WERI-Rb-1 (cell line): Measurements from ENCODE around the gene TMEM107.

Source experiments
- DNase-seq: peaks from one replicate; pipeline ENCODE4 v3.0.0-alpha.2; 2020
- H3K27ac ChIP-seq: fragments of 250-450 bp; sonication (Bioruptor Pico); 2 replicates; pipeline ENCODE4 v1.5.1; 2020; ENCODE audit warnings: mild to moderate bottlenecking, moderate library complexity
- H3K27me3 ChIP-seq: fragments of 250-450 bp; sonication (Bioruptor Pico); 2 replicates; pipeline ENCODE4 v1.5.1; 2021; ENCODE audit warnings: mild to moderate bottlenecking, low read depth, moderate library complexity; ENCODE audit not compliant: insufficient read depth, severe bottlenecking
- H3K36me3 ChIP-seq: fragments of 250-450 bp; sonication (Bioruptor Pico); 2 replicates; pipeline ENCODE4 v1.5.1; 2020; ENCODE audit warnings: mild to moderate bottlenecking, moderate library complexity
- H3K4me3 ChIP-seq: 2 replicates; pipeline ENCODE4 v1.5.1; 2011; ENCODE audit warnings: low read depth, mild to moderate bottlenecking, control low read depth, low read length
- H3K9me3 ChIP-seq: fragments of 250-450 bp; sonication (Bioruptor Pico); 2 replicates; pipeline ENCODE4 v1.5.1; 2021; ENCODE audit warnings: mild to moderate bottlenecking, moderate library complexity; ENCODE audit not compliant: severe bottlenecking
- TF ChIP-seq, protein P1 (sequence below): IDR thresholded peaks from 2 replicates; pipeline ENCODE4 v1.5.1; 2011; ENCODE audit warnings: low read depth, mild to moderate bottlenecking, control low read depth, inconsistent platforms, low read length

TMEM107 gene

DNA sequence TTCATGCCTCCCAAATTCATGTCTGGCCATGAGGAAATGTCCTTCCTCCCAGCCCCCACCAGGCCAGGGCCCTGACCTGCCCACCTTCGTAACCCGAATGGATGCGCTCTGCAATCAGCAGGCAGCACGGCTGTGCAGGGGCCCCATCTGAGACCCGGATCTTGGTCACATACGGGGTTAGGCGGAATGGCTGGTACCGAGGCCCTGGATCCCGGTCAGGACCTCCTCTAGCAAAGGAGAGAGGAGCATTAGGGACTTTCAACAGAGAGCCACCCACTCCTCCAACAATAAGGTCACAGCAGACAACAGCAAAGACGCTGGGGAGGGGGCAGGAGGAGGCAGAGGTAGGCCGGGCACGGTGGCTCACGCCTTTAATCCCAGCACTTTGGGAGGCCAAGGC, 27.6 kb downstream of the TMEM107 start:
- Histone ChIP-seq H3K4me3 (no peak overlapping the region), H3K36me3 (peaks cover 54% of the 10 kb centered on the region), H3K27ac (no peak overlapping the region), H3K9me3 (no peaks in the 10 kb centered on the region), H3K27me3 (no peaks in the 10 kb centered on the region)
- TF ChIP-seq, protein P1, sequence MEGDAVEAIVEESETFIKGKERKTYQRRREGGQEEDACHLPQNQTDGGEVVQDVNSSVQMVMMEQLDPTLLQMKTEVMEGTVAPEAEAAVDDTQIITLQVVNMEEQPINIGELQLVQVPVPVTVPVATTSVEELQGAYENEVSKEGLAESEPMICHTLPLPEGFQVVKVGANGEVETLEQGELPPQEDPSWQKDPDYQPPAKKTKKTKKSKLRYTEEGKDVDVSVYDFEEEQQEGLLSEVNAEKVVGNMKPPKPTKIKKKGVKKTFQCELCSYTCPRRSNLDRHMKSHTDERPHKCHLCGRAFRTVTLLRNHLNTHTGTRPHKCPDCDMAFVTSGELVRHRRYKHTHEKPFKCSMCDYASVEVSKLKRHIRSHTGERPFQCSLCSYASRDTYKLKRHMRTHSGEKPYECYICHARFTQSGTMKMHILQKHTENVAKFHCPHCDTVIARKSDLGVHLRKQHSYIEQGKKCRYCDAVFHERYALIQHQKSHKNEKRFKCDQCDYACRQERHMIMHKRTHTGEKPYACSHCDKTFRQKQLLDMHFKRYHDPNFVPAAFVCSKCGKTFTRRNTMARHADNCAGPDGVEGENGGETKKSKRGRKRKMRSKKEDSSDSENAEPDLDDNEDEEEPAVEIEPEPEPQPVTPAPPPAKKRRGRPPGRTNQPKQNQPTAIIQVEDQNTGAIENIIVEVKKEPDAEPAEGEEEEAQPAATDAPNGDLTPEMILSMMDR, result no peak
- DNase-seq, result no peak

GRCh38 chr17:8147805-8148404, 28.3 kb downstream of the TMEM107 start:
- TF ChIP-seq, protein P1, result no peak
- no peak overlapping the region for H3K4me3 ChIP-seq
- no peaks in the 10 kb centered on the region for H3K9me3 ChIP-seq
- peaks cover 54% of the 10 kb centered on the region for H3K36me3 ChIP-seq
- DNase-seq, result no peak
- no peak overlapping the region for H3K27ac ChIP-seq
- H3K27me3 ChIP-seq, result no peaks in the 10 kb centered on the region

DNA sequence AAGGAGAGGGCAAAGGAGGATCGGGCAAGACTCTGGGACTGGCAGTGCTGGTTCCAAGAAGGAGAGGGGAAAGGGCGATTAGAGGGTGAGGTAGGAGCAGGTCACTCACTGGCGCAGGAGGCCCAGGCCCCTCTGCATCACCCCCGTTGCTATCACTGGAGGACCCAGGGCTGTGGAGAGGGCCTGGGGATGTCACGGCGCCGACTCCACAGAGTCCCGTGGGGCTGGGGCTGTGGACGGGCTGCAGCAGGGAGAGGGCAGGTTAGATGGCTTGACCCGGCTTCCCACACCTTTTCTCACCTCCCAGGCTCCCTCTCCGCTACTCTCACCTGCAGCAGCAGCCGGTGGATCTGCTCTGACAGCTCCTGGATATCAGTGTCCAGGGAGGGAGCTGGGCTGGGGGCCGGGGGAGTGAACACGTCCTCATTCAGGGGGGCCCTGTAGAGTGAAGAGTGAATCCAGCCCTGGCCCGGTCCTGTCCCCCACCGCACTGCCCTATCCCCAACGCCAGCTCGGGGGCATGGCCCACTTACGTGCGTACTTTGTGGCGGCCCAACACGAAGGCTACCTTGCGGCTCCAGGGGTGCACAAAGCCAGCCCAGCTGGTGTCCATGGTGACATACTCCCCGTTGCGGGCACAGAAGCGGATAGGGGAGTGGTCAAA, 28.9 kb downstream of the TMEM107 start:
- H3K27ac ChIP-seq, result no peak overlapping the region
- no peak for DNase-seq
- TF ChIP-seq, protein P1, result no peak
- no peak overlapping the region for H3K4me3 ChIP-seq
- no peaks in the 10 kb centered on the region for H3K27me3 ChIP-seq
- peaks cover 60% of the 10 kb centered on the region for H3K36me3 ChIP-seq
- no peaks in the 10 kb centered on the region for H3K9me3 ChIP-seq

DNA sequence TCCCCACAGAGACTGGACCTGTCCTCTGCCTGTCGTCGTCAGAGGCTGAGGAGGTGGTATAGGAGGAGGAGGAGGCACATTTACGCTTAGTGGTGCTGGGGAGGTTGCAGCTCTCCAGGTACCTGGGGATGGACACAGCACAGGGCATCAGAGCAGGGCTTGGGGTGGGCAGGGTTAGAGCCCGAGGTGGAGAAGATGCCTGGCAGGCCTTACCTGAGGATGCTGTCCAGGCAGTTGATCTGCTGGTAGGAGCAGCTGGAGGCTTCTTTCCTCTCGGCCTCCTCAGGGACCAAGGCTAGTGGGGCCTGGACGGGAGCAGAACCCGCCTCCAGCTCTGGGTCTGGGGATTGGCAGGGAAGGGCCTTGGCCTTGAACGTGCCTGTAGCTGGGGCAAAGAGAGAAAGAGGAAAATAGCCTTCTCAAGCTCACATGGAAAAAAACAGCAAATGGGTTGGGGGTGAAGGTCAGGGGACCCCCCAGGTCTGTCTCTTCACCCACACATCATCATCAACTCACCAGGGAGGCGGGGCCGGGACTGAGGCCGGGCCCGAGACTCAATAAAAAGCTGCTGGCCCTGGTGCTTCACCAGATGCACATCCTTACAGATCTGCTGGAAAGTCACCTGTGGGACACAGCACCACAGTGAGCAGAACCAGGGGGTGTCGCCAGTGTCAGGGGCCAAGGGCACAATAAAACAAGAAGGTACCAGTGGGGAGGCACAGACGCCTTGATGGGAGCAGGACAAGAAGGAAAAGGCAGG, 29.6 kb downstream of the TMEM107 start:
- TF ChIP-seq, protein P1, result no peak
- peaks cover 66% of the 10 kb centered on the region for H3K36me3 ChIP-seq
- no peaks in the 10 kb centered on the region for H3K27me3 ChIP-seq
- no peak overlapping the region for H3K27ac ChIP-seq
- no peak for DNase-seq
- no peak overlapping the region for H3K4me3 ChIP-seq
- H3K9me3 ChIP-seq, result no peaks in the 10 kb centered on the region

DNA sequence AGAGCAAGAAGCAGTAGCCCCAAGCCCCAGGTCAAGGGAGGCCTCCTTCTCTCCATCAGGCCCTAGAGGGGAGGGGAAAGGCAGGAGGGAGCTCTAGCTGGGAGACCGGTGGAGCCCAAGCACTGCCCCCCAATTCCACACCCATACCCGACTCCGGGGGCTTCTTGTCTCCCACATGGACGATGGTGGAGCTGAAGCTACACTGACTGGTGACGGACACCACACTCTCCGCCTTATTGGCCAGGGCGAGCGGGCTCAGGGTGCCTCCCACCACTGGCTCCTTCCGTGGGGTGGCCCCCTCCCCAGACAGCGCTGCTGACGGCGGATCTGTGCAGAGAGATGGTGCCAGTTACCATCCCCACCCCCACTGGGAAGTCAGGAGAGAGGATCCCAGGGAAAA, 30.4 kb downstream of the TMEM107 start:
- Histone ChIP-seq H3K9me3 (no peaks in the 10 kb centered on the region), H3K36me3 (peaks cover 72% of the 10 kb centered on the region), H3K4me3 (no peak overlapping the region), H3K27ac (no peak overlapping the region), H3K27me3 (no peaks in the 10 kb centered on the region)
- DNase-seq, result no peak
- TF ChIP-seq, protein P1, result no peak
